HT-29 (cell line): ENCODE data around the gene PAN3. TPM values are rescaled to one million over a fixed set of nuclear protein-coding genes. Genes with fewer than 3 reads are reported as not detected.

Experiments used
- DNase-seq: peaks from one replicate; pipeline ENCODE4 v3.0.0-alpha.2; 2015; ENCODE audit warnings: low spot score
- small RNA-seq: library from RNA; depleted of rRNA; stranded (forward); fragments of <200 nt; gene quantifications from one replicate; pipeline ENCODE3, GENCODE V24; 2014
- total RNA-seq: library from RNA; depleted of rRNA; stranded (reverse); fragments of >200 nt; shearing (Covaris generic); gene quantifications from 2 replicates; pipeline ENCODE4 v1.2.3, GENCODE V29; 2014; rRNA removed

PAN3 gene
- total RNA-seq, 1 experiment from 2014 or later = 27.3 TPM

- no peak for DNase-seq
Observed at GRCh38 chr13:28337166-28338005, 199.0 kb downstream of the PAN3 start.

- no peak for DNase-seq
Observed at GRCh38 chr13:28338006-28338574, 199.7 kb downstream of the PAN3 start.

GRCh38 chr13:28338742-28339141 is 200.4 kb downstream of the PAN3 start:
- DNase-seq = no peak

- no peak for DNase-seq
Observed at GRCh38 chr13:28339419-28339818, 201.1 kb downstream of the PAN3 start.

DNA sequence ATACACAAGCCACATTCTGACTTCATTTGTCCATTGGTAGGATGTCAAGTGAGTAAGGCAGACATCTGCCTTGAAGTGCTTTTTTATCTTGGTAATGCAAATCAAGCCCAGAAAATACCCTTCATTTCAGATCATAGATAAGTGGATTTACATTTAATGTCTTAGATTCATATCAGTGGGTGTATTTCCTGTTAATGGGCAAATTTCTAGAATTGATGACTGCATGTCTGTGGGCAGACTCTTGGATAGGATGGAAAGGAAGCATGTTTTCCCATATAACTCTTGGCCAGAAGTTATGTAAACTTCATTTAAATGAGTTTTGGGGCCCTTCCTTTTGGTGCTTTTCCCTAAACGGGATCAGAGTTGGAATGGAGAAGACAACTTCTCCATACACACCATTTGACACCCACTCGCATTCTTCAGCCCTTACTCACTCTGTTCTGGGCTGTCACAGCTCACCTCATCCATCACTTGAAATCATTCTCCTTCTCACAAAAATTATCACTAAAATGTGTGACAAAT is 202.0 kb downstream of the PAN3 start:
- DNase-seq = no peak

- DNase-seq = no peak
Observed at GRCh38 chr13:28342251-28342650, 203.9 kb downstream of the PAN3 start.

GRCh38 chr13:28344163-28344562 is 205.8 kb downstream of the PAN3 start:
- DNase-seq = no peak

Small RNA genes lying within 50 kb of the gene (small RNA-seq; reads per million reads assigned to genes)
- gene RNU6-82P = not detected

Other genes starting within 250 kb of the PAN3 start
- 0.51 and 0.89 TPM in 2 replicates for gene PDX1, start 218.5 kb upstream of the PAN3 start, total RNA-seq
- gene CDX2, start 169.2 kb upstream of the PAN3 start, total RNA-seq = 4.1 and 5.4 TPM in 2 replicates
- gene URAD, start 149.9 kb upstream of the PAN3 start, total RNA-seq = not detected in 2 replicates
- not detected in 2 replicates for gene FLT3, start 38.0 kb upstream of the PAN3 start, total RNA-seq